ENCODE measurements around the gene OR6C70.
"Not testable (repeated sequence)": the region's sequence is repeated elsewhere in the genome, so short reads cannot be mapped to it uniquely, and the experiment has no call there.

Gene OR6C70

DNA sequence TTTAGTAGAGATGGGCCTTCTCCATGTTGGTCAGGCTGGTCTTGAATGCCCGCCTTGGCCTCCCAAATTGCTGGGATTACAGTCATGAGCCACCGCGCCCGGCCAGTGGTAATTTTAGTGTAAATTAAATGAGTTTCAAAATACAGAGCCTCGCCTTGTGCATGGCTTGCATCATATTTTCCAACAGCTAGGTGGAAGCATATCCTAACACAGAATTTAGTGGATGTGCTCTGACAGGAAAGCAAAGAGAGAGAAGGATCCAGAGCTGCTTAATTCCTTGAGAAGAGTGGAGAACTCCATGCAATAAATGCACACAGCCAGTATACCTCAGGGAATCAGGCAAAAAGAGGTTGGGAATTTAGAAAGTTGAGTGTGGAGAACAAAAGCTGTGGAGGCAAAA is 23.6 kb downstream of the OR6C70 start:
- H3K27ac Mint-ChIP-seq, result no peak overlapping the region

DNA sequence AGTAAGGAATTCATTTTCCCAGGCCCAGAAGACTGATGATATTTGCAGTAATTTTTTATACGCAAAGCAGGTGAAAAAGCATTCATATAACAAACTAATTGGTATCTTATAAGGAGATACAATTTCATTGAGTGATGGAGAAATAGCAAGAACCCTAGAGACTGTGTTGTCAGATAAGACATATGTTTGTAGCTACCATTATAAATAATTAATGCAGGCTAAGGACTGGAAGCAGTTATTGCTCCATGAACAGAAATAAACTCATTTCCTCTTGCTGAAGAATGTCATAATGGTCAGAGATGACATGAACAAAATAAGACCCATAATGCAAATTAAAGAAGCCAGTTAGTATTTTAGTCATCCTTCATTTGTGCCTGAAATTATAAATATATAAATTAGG is 24.6 kb downstream of the OR6C70 start:
- Mint-ChIP-seq H3K27ac (no peak overlapping the region), H3K9me3 (peaks cover 10% of the 10 kb centered on the region), H3K36me3 (ENCODE audit: low read depth) (no peaks in the 10 kb centered on the region), H3K4me3 (no peak overlapping the region), H3K4me1 (ENCODE audit: low read depth) (no peaks in the 10 kb centered on the region), H3K27me3 (peaks cover 14% of the 10 kb centered on the region)
- DNase-seq, result no peak

More for the DNA sequence above, 23.6 kb downstream of the OR6C70 start:
- Mint-ChIP-seq H3K27me3 (peaks cover 16% of the 10 kb centered on the region), H3K36me3 (ENCODE audit: low read depth) (no peaks in the 10 kb centered on the region), H3K9me3 (peaks cover 3% of the 10 kb centered on the region), H3K4me1 (ENCODE audit: low read depth) (no peaks in the 10 kb centered on the region), H3K4me3 (no peak overlapping the region)
- no peak for DNase-seq

DNA sequence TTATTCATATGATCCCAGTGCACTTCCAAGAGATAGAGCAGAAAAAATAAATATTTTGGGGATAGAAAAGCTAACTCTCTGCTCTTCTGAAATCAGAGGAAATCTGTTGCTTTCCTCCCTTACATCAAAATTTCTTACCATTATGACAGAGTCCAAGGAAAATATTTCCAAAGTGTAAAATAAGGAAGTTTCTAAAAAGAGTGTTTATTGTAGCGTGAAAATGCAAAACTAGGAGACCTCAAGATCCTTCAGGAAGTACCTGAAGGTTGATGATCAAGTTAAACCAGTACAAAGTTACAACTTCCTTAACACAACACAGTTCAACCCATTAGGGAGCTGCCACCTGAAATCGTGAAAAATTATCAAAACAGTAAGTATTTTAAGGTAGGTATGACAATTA is 26.2 kb downstream of the OR6C70 start, which contains the start of gene OR6C2:
Gene OR6C2 (plus strand): TSS at position 301 of the 400 bp plus-strand sequence. CDS start 8,138 bp downstream, outside the sequence.
- DNase-seq, result no peak
- H3K27me3 Mint-ChIP-seq, result peaks cover 18% of the 10 kb centered on the region

DNA sequence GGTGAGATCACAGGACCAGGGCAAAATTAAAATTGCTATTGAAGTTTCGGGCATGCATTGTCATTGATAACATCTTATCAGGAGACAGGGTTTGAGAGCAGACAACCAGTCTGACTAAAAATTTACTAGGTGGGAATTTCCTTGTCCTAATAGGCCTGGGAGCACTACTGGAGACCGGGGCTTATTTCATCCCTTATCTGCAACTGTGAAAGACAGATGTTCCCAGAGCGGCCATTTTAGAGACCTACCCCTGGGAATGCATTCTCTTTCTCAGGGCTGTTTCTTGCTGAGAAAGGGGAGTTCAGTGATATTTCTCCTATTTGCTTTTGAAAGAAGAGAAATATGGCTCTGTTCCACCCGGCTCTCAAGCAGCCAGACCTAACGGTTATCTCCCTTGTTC is 28.7 kb downstream of the OR6C70 start:
- H3K4me3 Mint-ChIP-seq; H3K4me1 Mint-ChIP-seq (ENCODE audit: low read depth); H3K27ac Mint-ChIP-seq; H3K36me3 Mint-ChIP-seq (ENCODE audit: low read depth); DNase-seq: not testable (repeated sequence)
- peaks cover 11% of the 10 kb centered on the region for H3K27me3 Mint-ChIP-seq
- H3K9me3 Mint-ChIP-seq, result peaks cover 17% of the 10 kb centered on the region

More for the DNA sequence above, 26.2 kb downstream of the OR6C70 start, which contains the start of gene OR6C2:
- H3K4me3 Mint-ChIP-seq, result no peak within 1 kb of the TSS
- H3K9me3 Mint-ChIP-seq, result peaks cover 17% of the 10 kb centered on the region
- H3K4me1 Mint-ChIP-seq (ENCODE audit: low read depth), result no peaks in the 10 kb centered on the region
- H3K27ac Mint-ChIP-seq, result no peak within 1 kb of the TSS
- no peaks in the 10 kb centered on the region for H3K36me3 Mint-ChIP-seq (ENCODE audit: low read depth)

DNA sequence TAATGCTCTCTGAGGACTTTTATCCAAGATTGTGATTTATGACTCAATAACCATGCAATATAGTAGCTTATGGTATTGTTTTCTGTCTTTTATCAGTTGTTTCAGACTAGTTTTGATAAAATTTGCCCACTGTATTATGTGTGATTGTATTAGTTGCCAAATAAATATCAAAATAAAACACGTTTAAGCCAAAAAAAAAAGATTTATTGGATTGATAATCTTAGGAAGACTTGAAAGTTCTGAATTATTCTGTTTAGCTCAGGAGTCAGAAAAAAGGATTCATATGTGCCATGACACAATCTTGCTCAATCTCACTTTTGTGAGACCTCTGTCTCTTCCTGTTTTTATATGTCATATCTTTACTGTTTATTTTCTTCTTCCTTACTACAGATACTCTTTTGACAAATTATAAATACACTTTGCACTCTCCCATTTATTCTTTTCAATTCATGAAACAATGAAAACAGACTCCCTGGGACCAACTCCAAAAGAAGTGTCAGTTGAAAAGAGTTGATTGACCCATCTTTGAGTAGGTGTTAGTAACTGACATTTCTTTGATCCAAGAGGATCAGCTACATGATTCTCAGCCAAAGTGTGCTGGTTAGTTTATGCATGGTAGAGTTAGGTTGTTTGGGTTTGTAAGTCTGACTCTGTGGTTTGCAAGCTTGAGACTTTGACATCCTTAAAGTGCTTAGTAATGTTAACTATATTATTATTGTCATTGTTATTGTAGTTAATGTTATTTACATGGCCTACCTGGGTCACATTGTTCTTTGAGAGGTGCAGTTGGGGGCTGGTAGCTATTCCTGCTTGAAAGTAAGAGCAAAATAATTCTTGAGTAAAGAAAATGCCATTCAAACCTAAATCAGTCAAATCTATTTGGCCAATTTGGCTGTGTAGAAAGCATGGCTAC is 41.4 kb downstream of the OR6C70 start:
- no peak for DNase-seq
- Mint-ChIP-seq H3K4me1 (ENCODE audit: low read depth) (no peaks in the 10 kb centered on the region), H3K36me3 (ENCODE audit: low read depth) (no peaks in the 10 kb centered on the region), H3K4me3 (no peak overlapping the region), H3K27ac (no peak overlapping the region), H3K9me3 (no peaks in the 10 kb centered on the region), H3K27me3 (peaks cover 31% of the 10 kb centered on the region)

DNA sequence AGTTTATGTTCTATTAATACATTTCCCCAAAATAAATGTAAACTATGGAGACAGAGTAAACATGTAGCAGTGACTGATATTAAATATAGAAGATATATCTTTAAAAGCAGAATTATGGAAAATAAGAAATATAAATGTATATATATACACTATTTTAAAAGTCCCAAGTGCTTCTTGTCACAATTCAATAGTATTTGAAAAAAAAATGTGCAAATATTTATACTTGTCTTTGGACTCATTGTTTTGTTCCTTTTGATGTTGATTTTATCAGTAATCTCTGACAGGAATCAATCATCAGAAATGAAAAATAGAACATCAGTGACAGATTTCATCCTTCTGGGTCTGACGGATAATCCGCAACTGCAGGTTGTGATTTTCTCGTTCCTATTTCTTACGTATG is 44.0 kb downstream of the OR6C70 start, which contains the start of gene OR6C76:
Gene OR6C76 (plus strand): TSS at position 301 of the 400 bp plus-strand sequence. CDS start 0 bp downstream, at position 301.
- H3K27me3 Mint-ChIP-seq, result peaks cover 23% of the 10 kb centered on the region

DNA sequence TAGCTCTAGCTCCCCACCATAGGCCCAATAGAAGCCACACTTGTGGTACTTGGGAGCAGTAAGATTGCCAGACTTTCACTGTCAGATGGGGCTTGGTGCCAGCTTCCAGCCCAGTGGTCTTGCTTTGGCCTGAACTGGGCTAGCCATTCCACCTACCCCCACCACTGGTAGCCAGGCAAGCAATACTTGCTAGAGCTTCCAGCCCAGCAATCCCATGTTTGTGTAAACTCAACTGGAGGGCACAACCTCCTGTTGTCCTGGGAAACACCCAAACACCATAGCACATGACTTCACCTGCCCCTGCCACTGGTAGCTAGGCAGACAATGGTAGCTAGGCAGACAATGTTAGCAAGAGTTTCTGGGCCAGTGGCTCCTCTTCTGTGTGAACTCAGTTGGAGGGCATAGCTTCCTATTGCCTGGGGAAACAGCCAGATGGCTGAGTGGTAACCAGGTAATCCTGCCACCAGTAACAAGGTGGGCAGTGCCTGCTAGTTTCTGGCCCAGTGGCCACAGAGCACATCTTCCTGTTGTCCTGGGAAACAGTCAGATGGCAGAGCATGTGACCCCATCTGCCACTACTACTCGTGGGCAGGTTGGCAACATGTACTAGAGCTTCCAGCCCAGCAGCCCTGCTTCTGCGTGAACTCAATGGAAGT is 49.5 kb downstream of the OR6C70 start:
- Mint-ChIP-seq H3K27me3 (peaks cover 53% of the 10 kb centered on the region), H3K36me3 (ENCODE audit: low read depth) (no peaks in the 10 kb centered on the region), H3K4me1 (ENCODE audit: low read depth) (peaks cover 1% of the 10 kb centered on the region), H3K4me3 (no peak overlapping the region), H3K27ac (no peak overlapping the region), H3K9me3 (no peaks in the 10 kb centered on the region)
- DNase-seq, result no peak

More for the DNA sequence above, 44.0 kb downstream of the OR6C70 start, which contains the start of gene OR6C76:
- no peak for DNase-seq
- H3K9me3 Mint-ChIP-seq, result no peaks in the 10 kb centered on the region
- no peak within 1 kb of the TSS for H3K27ac Mint-ChIP-seq
- no peak within 1 kb of the TSS for H3K4me3 Mint-ChIP-seq
- no peaks in the 10 kb centered on the region for H3K36me3 Mint-ChIP-seq (ENCODE audit: low read depth)
- H3K4me1 Mint-ChIP-seq (ENCODE audit: low read depth), result no peaks in the 10 kb centered on the region
